Activated CD4-positive, alpha-beta T cell treated with anti-CD3 and anti-CD28 coated beads for 24 hours (primary cell): ENCODE measurements around the gene HSPB1.
"Not testable (repeated sequence)": the region's sequence is repeated elsewhere in the genome, so short reads cannot be mapped to it uniquely, and the experiment has no call there.

Source experiments
- DNase-seq, 2 donors: peaks; one replicate each; pipeline ENCODE4 v3.0.0-alpha.2; 2020; ENCODE audit warnings: low read depth in 2 of 2

The HSPB1 gene

DNA sequence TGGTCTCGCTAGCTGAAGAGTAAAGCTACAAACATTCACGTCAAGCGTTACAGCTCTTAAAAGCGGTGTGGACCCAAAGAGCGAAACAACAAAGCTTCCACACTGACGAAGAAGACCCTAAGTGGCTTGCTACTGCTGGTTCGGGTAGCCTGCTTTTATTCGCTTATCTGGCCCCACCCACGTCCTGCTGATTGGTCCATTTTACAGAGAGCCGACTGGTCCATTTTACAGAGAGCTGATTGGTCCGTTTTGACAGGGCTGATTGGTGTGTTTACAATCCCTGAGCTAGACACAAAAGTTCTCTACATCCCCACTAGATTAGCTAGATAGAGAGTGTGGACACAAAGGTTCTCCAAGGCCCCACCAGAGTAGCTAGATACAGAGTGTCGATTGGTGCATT, 6.4 kb downstream of the HSPB1 start:
- DNase-seq = not testable (repeated sequence)

DNA sequence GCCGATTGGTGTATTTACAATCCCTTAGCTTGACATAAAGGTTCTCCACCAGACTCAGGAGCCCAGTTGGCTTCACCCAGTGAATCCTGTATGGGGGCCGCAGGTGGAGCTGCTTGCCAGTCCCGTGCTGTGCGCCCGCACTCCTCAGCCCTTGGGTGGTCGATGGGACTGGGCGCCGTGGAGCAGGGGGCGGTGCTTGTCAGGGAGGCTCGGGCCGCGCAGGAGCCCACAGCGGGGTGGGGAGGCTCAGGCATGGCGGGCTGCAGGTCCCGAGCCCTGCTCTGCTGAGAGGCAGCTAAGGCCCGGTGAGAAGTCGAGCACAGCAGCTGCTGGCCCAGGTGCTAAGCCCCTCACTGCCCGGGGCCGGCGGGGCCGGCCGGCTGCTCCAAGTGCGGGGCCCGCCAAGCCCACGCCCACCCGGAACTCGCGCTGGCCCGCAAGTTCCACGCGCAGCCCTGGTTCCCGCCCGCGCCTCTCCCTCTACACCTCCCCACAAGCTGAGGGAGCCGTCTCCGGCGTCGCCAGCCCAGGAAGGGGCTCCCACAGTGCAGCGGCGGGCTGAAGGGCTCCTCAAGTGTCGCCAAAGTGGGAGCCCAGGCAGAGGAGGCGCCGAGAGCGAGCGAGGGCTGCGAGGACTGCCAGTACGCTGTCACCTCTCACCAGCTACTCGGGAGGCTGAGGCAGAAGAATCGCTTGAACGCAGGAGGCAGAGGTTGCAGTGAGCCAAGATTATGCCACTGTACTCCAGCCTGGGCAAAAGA, 7.0 kb downstream of the HSPB1 start:
- not testable (repeated sequence) for DNase-seq

DNA sequence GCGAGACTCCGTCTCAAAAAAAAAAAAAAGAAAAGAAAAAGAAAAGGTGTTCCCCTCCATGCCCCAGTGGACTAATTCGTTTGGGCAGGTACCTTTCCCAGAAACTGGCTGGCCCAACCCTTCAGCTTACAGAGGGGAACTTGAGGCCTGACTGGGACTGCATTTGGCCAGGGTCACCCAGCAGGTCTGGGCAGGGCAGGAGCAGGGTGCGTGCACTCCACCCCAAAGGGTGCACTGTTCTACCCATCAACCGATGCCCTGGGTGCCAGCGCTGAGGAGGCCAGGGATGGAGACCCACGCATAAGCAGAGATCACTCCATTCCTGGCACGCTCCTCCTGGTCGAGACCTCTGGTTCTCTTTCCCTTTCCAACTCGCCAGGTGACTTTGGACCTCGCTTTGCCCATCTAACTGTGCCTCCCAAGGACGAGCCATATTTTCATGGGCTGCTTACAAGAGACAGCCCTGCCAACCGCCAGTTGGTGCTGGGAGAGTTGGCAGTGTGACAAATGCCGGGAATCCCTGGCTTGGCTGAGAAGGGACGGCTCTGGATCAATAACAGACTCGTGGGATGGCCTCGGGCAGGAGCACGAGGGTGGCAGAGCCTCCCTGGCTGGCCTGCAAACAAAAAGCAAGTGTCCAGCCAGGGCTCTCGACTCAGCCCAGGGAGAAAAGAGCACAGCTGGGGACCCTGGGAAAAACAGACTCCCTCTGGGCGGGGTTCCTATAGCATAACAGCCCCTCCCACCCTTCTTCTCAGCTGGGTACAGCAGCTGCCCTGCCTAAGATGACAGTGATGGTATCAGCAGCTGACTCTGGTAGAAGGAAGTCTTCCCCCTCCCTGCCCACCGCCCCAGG, 7.9 kb downstream of the HSPB1 start:
- DNase-seq = no peak

DNA sequence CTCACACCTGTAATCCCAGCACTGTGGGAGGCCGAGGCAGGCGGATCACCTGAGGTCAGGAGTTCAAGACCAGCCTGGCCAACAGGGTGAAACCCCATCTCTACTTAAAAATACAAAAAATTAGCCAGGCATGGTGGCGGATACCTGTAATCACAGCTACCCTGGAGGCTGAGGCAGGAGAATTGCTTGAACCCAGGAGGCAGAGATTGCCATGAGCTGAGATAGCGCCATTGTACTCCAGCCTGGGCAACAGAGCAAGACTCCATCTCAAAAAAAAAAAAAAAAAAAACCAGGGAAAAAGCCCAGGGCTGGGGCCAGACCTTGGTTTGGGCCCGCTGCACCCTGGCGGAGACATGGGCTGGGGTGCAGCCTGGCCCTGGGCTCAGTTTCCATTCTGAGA, 9.4 kb downstream of the HSPB1 start:
- not testable (repeated sequence) for DNase-seq

DNA sequence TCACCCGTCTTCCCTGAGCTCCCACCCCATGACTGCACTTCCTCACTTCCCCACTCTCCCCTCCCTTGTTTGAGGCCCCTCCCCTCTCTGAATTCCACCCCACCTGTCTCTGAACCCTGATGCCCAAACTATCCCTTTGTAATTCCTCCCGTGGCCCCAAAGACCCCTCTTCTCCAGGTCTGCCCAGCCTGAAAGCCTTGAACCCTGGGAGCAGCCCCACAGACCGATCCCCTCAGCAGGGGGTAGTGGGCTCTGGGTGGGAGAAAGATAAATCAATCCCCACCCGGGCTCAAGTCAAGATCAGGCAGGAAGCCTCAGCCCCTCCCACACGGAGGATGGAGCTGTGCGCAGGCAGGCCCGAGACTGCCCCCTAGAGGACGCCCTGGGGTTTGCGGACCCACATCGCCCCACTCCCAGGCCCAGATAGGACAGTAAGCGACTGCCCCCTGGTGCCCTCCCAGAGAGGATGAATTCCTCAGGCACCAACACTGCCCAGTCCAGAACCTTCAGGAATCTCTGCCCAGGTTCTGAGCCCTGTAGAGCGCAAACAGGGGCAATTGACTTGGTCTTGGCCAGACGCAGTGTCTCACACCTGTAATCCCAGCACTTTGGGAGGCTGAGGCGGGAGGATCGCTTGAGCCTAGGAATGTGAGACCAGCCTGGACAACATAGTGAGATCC, 11.7 kb downstream of the HSPB1 start:
- DNase-seq = peak; percentile 95 to 97

DNA sequence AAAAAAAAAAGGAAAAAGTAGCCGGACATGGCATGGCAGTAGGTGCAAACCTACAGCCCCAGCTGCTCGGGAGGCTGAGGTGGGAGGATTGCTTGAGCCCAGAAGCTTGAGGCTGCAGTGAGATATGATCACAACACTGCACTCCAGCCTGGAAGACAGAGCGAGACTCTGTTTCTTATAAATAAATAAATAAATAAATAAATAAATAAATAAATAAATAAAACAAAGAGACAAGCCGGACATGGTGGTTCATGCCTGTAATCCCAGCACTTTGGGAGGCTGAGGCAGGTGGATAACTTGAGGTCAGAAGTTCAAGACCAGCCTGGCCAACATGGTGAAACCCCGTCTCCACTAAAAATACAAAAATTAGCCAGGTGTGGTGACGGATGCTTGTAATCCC, 12.3 kb downstream of the HSPB1 start:
- not testable (repeated sequence) for DNase-seq

DNA sequence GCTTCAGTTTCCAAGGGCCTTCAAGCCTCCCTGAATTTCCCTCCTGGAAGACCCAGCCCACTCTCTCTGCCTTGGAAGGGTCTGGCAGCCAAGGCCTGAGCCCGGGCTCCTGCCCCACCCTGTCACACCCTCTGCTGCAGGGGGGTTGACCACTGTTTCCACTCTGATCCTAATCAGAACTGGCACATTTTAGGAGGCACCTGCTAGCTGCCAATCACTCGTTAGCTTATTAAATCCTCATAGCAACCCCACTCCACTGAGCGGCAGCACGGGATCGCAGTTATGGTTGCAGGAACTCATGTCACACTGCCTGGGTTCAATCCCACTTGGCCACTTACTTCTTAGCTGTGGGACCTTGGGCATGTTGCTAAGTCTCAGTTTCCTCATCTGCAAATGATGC, 12.9 kb downstream of the HSPB1 start:
- DNase-seq = no peak

DNA sequence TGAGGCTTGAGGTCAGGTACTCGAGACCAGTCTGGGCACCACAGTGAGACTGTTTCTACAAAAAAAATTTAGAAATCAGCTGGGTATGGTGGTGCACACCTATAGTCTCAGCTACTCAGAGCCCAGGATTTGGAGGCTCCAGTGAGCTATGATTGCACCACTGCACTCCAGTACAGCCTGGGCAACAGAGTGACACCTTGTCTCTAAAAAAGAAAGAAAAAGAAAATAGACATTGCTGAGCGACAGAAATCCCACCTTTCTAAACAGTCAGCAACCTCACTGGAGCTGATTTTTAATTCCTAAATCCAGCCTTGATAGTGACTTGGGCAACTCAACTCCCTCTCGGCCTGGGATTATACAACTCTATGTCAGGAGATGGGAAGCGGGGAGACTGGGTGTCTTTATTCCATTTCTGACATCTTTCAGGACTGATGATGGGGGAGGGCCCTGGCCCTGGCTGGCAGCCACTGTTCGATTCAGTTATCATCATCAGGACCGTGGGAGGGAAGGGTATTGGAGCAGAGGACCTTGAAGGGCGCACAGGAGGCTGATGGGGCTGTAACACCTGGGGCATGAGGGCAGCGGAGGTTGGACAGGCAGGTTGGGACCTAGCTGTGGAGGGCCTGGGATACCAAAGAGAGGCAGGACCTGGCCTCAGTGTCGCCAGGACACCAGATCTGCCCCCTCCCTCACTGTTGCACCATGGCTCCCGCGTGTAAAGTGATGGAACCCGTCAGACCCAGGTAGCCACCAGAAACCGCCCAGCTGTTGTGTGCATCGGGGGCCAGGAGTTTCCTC, 14.7 kb downstream of the HSPB1 start:
- no peak for DNase-seq

DNA sequence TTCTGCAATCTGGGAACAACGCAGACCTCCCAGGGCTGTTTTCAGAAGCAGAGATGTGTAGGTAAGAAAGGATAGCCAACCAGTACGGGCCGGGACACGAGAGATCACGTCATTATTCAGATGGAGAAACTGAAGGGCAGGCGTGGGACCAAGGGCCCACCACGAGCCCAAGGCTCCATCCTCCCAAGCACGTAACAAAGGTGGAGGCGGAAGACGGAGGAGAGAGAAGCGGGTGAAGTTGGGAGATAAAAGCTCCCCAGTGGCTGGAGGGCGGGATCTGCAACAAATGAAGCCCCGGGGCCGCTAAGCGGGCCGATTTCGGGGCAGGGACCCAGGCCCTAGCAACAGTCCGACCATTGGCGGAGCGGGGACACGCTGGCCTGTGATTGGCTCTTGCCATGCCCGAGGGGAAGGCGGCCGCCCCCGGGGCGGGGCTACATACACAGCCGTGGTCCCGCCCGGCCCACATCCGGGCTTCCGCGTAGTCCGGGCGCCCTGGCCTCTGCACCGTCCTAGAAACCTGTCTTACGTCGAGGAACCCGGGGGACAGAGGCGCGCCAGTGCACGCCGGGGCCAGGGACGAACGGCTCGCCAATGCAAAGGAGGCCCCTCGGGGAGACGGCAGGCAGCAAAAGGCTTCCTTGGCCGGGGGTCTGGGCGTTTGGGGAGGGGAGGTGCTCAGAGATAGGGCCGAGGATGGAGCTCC, 15.5 kb downstream of the HSPB1 start:
- DNase-seq = peak; percentile 87 to 91

DNA sequence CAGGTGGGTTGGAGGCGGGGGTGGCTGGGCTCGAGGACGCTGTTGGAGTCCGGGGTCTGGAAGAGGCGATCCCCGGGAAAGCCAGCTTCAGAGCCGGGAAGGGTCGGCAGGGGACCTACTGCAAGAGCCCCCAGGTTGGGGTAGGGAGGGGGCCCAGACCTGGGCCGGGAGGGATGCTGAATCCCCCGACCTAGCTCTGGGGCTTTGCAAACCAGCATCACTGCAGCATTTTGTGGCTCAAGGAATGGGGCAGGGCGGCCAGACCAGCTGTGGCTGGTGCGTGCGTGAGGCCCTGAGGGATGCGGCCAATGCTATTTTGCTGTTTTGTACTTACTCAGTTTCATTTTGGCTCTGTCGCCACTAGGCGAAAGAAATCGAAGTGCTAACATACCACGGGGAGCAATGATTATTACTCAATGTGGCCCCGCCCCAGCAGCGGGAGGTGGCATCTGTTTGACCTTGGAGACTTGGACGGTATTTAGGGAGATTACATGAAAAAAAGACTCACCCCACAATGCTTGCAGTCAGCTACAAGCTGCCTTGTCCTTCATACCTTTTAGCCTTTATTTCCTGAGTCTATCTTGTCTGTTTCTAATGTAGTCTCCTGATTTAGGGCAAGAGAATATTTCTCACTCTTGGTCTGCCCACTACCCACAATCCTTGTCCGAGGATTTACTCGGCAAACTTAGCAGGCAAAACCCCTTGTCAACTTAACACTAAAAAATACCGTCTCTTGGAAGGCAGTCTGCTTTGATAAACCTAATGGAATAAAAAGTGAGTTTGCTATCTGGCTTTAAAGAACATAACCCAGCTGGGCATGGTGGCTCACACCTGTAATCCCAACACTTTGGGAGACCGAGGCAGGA, 16.2 kb downstream of the HSPB1 start:
- DNase-seq = peak; percentile 34 to 42

DNA sequence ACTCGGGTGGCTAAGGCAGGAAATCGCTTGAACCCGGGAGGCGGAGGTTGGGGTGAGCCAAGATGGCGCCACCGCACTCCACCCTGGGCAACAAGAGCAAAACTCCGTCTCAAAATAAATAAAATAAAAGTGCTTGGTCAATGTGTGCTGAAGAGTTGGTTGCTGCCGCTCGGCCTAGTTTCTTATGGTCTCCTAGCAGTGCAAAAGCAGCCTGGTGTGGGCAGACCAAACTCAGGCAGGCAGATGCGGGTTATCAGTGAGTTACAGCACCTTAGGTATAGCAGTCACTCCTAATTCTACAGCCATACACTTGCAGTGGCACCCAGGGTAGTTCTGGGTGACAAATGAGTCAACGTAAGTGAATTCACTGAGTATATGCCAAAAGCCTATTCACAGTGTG, 22.6 kb downstream of the HSPB1 start:
- no peak for DNase-seq

DNA sequence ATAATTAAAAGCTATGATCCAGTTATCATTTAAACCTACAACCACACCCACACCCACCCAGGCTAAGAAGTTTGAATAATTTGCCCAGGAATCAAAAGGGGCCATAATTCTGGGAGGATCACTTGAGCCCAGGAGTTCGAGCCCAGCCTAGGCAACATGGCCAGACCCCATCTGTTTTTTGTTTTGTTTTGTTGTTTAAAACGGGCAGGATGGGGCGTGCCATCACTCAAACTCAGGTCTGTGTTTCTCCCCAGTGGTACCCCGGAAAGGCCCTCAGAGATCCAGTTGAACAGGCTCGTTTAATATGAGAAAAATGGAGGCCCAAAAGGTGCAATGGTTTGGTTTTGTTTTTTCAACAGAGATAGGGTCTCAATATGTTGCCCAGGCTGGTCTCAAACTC, 23.3 kb downstream of the HSPB1 start:
- no peak for DNase-seq

DNA sequence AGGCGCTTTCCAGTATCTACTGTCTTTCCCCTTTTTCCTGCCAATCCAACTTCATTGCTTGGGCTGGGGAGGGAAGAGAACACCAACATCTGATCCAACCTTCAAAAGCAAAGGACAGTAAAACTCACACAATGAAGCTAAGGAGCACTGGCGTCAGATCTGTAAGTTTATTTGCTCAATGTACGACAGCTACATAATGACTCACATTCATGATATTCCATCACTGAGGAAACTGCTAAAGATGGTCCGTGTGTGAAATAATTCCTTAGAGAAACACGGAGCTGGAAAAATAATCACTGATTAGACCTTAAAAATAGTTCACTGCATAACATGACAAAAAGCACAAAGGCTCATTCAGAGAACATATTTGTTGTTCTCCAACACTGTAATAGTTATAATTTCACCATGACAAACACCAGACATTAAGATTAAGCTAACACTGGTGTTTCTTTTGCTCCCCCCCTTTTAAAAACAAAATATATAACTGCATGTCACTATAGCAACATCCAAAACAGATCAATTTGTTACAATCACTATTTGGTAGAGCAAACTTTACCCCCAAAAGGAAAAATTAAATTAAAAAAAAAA, 24.3 kb downstream of the HSPB1 start:
- DNase-seq = no peak

DNA sequence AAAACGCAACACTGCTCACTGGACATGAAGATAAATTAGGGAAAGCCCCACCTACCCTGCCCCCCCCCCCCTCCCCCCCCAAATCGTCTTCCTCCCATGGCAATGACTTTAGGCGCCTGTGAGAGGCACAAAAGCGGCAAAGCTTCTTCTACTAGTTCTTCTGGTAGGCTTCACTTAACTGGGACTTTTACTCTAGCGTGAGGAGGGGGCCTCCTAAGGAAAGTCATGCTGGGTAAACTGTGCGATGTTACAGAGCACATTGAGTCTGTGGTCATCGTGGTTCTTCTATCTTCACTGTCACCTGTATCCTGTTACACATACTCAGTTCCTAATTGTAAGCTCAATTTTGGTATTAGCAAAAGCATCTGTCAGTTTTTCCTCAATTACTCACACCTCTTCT, 25.1 kb downstream of the HSPB1 start:
- DNase-seq = no peak

DNA sequence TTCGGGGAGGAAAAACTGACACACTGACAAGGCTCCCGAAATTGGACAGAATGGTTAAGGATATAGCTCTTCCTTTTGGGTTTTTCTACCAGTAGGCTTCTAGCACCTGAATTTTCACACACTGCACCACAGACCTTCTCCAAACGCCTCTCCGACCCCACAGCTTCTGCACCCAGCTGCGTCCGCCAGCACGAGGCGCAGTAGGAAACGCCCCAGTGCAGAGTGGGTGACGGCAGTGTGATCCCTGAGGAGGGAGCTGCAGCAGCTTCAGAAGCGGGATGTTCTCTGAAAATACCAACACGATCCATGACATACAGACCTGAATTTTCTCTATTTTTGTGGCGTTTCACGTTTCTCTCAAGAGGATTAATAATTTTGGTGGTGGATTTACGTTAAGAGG, 25.9 kb downstream of the HSPB1 start:
- no peak for DNase-seq

DNA sequence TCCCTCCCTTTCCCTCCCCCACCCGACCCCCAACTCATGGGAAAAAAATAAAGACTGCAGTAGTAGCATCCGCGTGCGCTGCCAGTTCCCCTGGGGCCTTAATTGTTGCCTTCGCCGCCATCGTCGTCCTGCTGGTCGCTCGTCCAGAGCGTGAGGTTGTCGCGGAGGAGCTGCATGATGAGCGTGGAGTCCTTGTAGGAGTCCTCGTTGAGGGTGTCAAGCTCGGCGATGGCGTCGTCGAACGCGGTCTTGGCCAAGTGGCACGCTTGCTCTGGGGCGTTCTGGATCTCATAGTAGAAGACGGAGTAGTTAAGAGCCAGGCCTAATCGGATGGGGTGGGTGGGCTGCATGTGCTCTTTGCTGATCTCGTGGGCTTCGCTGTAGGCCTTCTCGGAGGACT, 27.0 kb downstream of the HSPB1 start:
- no peak for DNase-seq

DNA sequence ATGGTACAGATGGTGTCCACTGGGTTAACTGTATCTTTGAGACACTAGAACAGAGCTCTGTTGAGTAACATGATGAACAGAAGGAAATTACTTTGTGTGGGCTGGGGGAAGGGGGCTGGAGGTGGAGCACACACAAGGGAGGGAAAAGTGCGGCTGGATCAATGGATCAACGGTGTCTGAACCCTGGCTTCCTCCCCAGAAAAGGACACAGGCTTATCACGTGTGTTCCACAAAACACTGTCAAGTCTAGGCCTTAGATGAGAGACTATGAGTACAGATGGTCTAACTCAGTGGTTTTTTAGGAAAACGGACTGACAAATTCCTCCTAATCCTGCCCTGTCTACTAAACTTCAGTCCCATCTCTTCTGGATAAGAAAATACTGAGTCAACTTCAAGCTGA, 27.8 kb downstream of the HSPB1 start:
- DNase-seq = no peak

DNA sequence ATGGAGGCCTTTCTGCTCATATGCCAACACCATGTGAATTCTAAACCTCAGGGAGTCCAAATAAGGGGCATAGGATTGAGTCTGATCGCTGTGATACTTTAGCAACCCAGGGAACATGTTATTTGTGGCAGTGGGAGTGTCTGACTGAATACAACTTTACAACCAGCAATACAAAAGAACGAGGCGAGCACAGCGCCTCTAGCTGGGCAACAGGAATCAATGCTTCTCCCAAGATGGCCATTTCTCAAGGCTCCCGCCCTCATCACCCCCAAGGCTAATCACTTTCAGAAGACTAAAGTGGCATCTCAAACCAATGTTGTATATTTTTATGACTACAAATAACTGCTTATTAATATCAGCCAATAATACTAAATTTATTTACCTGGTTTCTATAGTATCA, 28.2 kb downstream of the HSPB1 start:
- DNase-seq = no peak

DNA sequence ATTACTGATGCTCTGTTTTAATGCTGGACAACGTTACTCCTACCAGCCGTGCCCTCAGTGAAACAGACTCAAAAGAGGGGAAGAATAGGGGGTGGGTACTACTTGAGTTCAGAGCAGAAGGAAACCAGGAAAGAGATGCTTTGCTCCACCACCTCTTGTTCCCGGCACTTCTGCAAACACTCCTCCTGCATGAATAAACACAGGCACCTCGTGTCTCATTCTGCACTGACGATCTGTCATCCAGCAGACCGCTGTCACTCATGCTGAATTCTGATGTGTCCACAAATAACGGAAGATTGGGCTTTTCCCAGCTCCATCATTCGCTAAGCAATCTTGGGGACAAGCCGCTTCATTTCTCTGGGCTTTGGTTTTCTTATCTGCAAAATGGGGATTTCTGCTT, 29.6 kb downstream of the HSPB1 start:
- no peak for DNase-seq
